K562 (cell line): ENCODE data around the gene PAFAH1B2. TPM values are rescaled to one million over a fixed set of nuclear protein-coding genes. Genes with fewer than 3 reads are reported as not detected.

Source experiments
- ATAC-seq: fragments of 200-7000 bp; cut with Tn5 transposase; 3 replicates; pipeline ENCODE4 v1.9.1; 2020; ENCODE audit warnings: moderate library complexity
- BruUV-seq: library from RNA; stranded (reverse); fragments of 400-500 nt; replicated peaks from 2 replicates; lab custom pipeline; 2021; lab: Mats Ljungman, UMichigan
- CTCF ChIA-PET: fragments of 300-600 bp; formaldehyde crosslinking; extraction: SDS; loops from one replicate; lab custom pipeline; 2021; ENCODE audit warnings: low intra/inter-chr PET ratio; lab: Yijun Ruan, JAX
- POLR2A ChIA-PET: fragments of 300-600, 350-650 bp; sonication (Branson Sonifier 250); formaldehyde crosslinking; extraction: SDS; loops from one replicate; lab custom pipeline; 2021; ENCODE audit warnings: antibody characterized with exemption, inconsistent platforms; lab: Yijun Ruan, JAX
- DNase-seq, 4 experiments: peaks; one replicate each; pipeline versions ENCODE4 v3.0.0 to v3.0.0-alpha.2; 2011 to 2018; ENCODE audit warnings: low spot score in 3 of 4, mixed read lengths in 3 of 4; ENCODE audit errors: extremely low read depth in 1 of 4
- FAIRE-seq: peaks from 2 replicates; lab custom pipeline; 2011; peaks lifted over from hg19 to GRCh38; lab: Jason Lieb, UNC
- H2AFZ ChIP-seq: 2 replicates; pipeline ENCODE4 v1.6.0; 2011; ENCODE audit warnings: low read depth, low read length, control low read depth, inconsistent platforms
- H3K27ac ChIP-seq: fragments of 200-600 bp; 3 replicates; pipeline ENCODE4 v1.8.0; 2011; ENCODE audit warnings: low read depth, mild to moderate bottlenecking, control low read depth, inconsistent platforms, low read length, moderate library complexity, mixed read lengths; ENCODE audit errors: extremely low read depth
- H3K27me3 ChIP-seq, 2 experiments: fragments of 300-600 bp in 1 of 2; 2 replicates in 1 of 2; 3 replicates in 1 of 2; pipeline versions ENCODE4 v1.6.0 to v1.8.0; 2011; ENCODE audit warnings: inconsistent platforms in 2 of 2, low read length in 2 of 2, mild to moderate bottlenecking in 1 of 2, mixed read lengths in 1 of 2, moderate library complexity in 1 of 2; ENCODE audit not compliant: control insufficient read depth in 2 of 2, insufficient read depth in 2 of 2
- H3K36me3 ChIP-seq: fragments of 300-600 bp; 3 replicates; pipeline ENCODE4 v1.8.0; 2011; ENCODE audit warnings: mild to moderate bottlenecking, low read length, inconsistent platforms; ENCODE audit not compliant: control insufficient read depth, insufficient read depth
- H3K4me1 ChIP-seq, 2 experiments: fragments of 200-600 bp in 1 of 2; replicated peaks in 1 of 2; 2 replicates in 1 of 2; 3 replicates in 1 of 2; pipeline versions ENCODE4 v1.5.1 to v1.8.0; 2011; ENCODE audit warnings: inconsistent platforms in 2 of 2, low read length in 2 of 2, mild to moderate bottlenecking in 1 of 2, mixed read lengths in 1 of 2, moderate library complexity in 1 of 2; ENCODE audit not compliant: control insufficient read depth in 2 of 2, insufficient read depth in 2 of 2
- H3K4me2 ChIP-seq: 2 replicates; pipeline ENCODE4 v1.6.1; 2011; ENCODE audit warnings: low read length, control low read depth, inconsistent platforms, mixed read lengths; ENCODE audit not compliant: insufficient read depth
- H3K4me3 ChIP-seq: fragments of 200-600 bp; sonication (generic), shearing (Covaris generic); 2 replicates; pipeline ENCODE4 v1.5.1; 2016; ENCODE audit warnings: control low read depth, inconsistent platforms
- H3K79me2 ChIP-seq: fragments of 200-600 bp; 3 replicates; pipeline ENCODE4 v1.8.0; 2011; ENCODE audit warnings: low read length, inconsistent platforms; ENCODE audit not compliant: control insufficient read depth, insufficient read depth
- H3K9ac ChIP-seq, 2 experiments: 2 replicates each; pipeline versions ENCODE4 v1.6.0 to v1.6.1; 2011; ENCODE audit warnings: low read depth in 2 of 2, low read length in 2 of 2, control low read depth in 1 of 2, inconsistent platforms in 1 of 2, mild to moderate bottlenecking in 1 of 2, mixed read lengths in 1 of 2; ENCODE audit not compliant: insufficient read depth in 1 of 2
- H3K9me1 ChIP-seq: one replicate; pipeline ENCODE4 v1.6.0; 2011; ENCODE audit warnings: inconsistent platforms, mild to moderate bottlenecking, low read length, moderate library complexity; ENCODE audit not compliant: control insufficient read depth, insufficient read depth
- H3K9me3 ChIP-seq: replicated peaks from 2 replicates; pipeline ENCODE4 v1.5.1; 2011; ENCODE audit warnings: low read depth, low read length, inconsistent platforms; ENCODE audit not compliant: control insufficient read depth, insufficient read depth
- H4K20me1 ChIP-seq: replicated peaks from 2 replicates; pipeline ENCODE4 v1.6.1; 2011; ENCODE audit warnings: low read length, inconsistent platforms, mixed read lengths; ENCODE audit not compliant: control insufficient read depth, insufficient read depth
- FOXP1 ChIP-seq: sonication (generic); formaldehyde crosslinking; IDR thresholded peaks from 2 replicates; pipeline ENCODE4 v1.8.0; 2022; ENCODE audit warnings: mild to moderate bottlenecking, missing genetic modification reagents
- GABPA ChIP-seq: fragments of 200-800 bp; sonication (Bioruptor generic); conservative IDR thresholded peaks from 2 replicates; pipeline ENCODE4 v1.6.1; 2016; ENCODE audit warnings: low read depth, missing genetic modification characterization, missing compliant biosample characterization
- GATAD2A ChIP-seq: fragments of 450-650 bp; IDR thresholded peaks from 2 replicates; pipeline ENCODE4 v1.6.1; 2017
- KAT2B ChIP-seq: IDR thresholded peaks from one replicate; pipeline ENCODE4 v1.6.1; 2012; ENCODE audit warnings: low read depth, mild to moderate bottlenecking, control low read depth, inconsistent platforms, low read length, moderate library complexity
- KAT7 ChIP-seq: sonication (generic); formaldehyde crosslinking; IDR thresholded peaks from 2 replicates; pipeline ENCODE4 v1.8.0; 2022; ENCODE audit warnings: missing genetic modification reagents, mild to moderate bottlenecking, borderline replicate concordance
- KDM1A ChIP-seq, 2 experiments: fragments of 450-650 bp; IDR thresholded peaks; 2 replicates each; pipeline ENCODE4 v1.6.1; 2016; ENCODE audit warnings: mild to moderate bottlenecking in 2 of 2
- SIRT6 ChIP-seq: IDR thresholded peaks from one replicate; pipeline ENCODE4 v1.6.1; 2012; ENCODE audit warnings: low read depth, mild to moderate bottlenecking, control low read depth, inconsistent platforms, low read length, moderate library complexity
- TCFL5 ChIP-seq: fragments of 250-450 bp; sonication (Bioruptor Pico); conservative IDR thresholded peaks from 2 replicates; pipeline ENCODE4 v1.6.1; 2021; ENCODE audit warnings: mild to moderate bottlenecking, moderate library complexity, matching md5 sums
- ZNF124 ChIP-seq: sonication (generic); formaldehyde crosslinking; IDR thresholded peaks from 2 replicates; pipeline ENCODE4 v1.8.1; 2022; ENCODE audit warnings: missing genetic modification reagents
- ZNF239 ChIP-seq: fragments of 250-450 bp; sonication (Bioruptor Pico); IDR thresholded peaks from 2 replicates; pipeline ENCODE4 v1.4.0; 2020; ENCODE audit warnings: mild to moderate bottlenecking
- WGBS: fragments of 100-300 bp; shearing (Covaris generic); methylation state at CpG from one replicate; pipeline ENCODE4 v1.1.6; 2016; ENCODE audit warnings: low coverage, mixed read lengths; ENCODE audit not compliant: insufficient coverage; ENCODE audit errors: missing lambda C conversion rate; 5-methylcytosine and 5-hydroxymethylcytosine counted together
- in situ Hi-C: fragments of 300-500 bp; cut with MboI; formaldehyde crosslinking; loops from 4 replicates; pipeline ENCODE4 v1.15.0; 2018; ENCODE audit warnings: inconsistent platforms, mixed read lengths
- intact Hi-C: fragments of 100-400 bp; cut with micrococcal nuclease; formaldehyde crosslinking; loops from 2 replicates; pipeline ENCODE4 v1.14.2; 2022
- polyA plus RNA-seq, 8 experiments: library from polyadenylated mRNA; depleted of rRNA in 4 of 8; stranded (reverse) in 5 of 8; unstranded in 3 of 8; fragments of >200 nt; fragmentation: Nextera tagmentation in 2 of 8; fragmentation: Illumina TruSeq in 1 of 8; extraction: Ambion mirVana in 2 of 8; extraction: Trizol in 1 of 8; gene quantifications; 2 replicates each; pipeline versions ENCODE4 v1.2.1 to v1.2.3, GENCODE V29; 2011 to 2014; ENCODE audit warnings: inconsistent platforms in 1 of 8, missing spikeins in 1 of 8
- total RNA-seq, 7 experiments: library from RNA; depleted of rRNA in 6 of 7; stranded (reverse); fragments of >200 nt in 6 of 7; fragmentation: Illumina TruSeq in 2 of 7; extraction: Trizol in 2 of 7; gene quantifications; 2 replicates each; pipeline versions ENCODE4 v1.2.1 to v1.2.3, GENCODE V29; 2011 to 2021; ENCODE audit warnings: low replicate concordance in 1 of 7
- TF ChIP-seq, protein P1 (sequence below): fragments of 450-650 bp; IDR thresholded peaks from 2 replicates; pipeline ENCODE4 v1.6.1; 2016; ENCODE audit warnings: low read depth, mild to moderate bottlenecking, moderate library complexity
- TF ChIP-seq, protein P2 (sequence below): fragments of 250-450 bp; sonication (Bioruptor Pico); IDR thresholded peaks from 2 replicates; pipeline ENCODE4 v1.4.0; 2020; ENCODE audit warnings: borderline replicate concordance

The PAFAH1B2 gene
- total and polyA plus RNA-seq, 9 of the 15 experiments (the other 6 are each of a cell fraction or from before 2014, with no cell fraction given) = 27.8 to 94.7 (median 64.9) TPM

DNA sequence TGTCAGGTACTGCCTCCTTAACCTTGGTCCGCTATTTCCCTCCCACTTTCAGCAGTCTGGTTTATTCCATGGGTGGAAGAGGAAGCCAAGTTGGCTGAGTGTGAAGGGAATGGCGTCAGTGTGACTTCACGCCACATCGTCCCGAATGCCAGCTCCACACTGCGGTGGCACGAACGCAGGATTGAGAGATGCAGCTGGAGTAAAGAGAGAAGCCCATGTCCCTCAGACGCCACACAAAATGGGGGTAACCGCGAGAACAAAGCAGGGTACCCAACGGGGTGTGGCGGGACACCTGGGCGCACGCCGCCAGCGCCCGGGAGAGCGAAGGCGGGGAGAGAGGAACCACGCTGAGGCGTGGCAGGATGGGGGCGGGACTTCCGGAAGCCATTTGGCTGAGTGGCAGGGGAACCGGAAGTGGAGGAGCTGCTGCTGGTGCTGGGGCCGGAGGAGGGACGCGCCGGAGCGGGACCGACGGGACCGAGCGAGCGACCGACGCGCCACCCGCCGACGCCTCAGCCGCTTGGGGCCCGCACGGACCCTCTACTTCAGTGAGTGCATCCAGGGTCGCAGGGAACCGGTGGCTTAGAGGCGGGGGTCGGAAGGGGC lies at the start of gene PAFAH1B2 (continued):
- TF ChIP-seq SIRT6 (no peak), GABPA (tag) (peak; percentile 99), ZNF124 (CRISPR knock-in tag) (no peak), KAT2B (no peak), KAT7 (CRISPR knock-in tag) (peak; percentile 80; the same call in 1 of the 2 replicates)

DNA sequence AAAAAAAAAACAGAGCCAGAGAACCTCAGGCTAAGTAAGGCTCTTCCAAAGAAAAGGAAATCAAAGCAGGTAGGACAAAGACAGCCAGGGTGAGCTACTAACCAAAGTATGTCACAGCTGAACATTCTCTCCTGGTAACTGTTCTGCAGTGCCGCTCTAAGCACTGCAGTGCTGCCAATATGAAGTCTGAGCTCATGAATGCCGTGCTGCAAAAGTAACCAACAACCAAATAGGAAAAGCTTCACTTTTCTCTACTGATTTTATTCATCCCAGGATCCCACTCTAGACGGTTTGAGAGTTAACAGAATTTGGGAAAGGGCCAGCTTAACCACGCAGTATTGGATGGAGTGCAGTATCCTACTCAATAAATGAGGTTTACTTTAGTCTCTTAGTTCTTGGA lies 49.3 kb upstream of the PAFAH1B2 start:
- FAIRE-seq = no peak
- H3K4me3 ChIP-seq = no peak overlapping the region
- TF ChIP-seq, protein P1, sequence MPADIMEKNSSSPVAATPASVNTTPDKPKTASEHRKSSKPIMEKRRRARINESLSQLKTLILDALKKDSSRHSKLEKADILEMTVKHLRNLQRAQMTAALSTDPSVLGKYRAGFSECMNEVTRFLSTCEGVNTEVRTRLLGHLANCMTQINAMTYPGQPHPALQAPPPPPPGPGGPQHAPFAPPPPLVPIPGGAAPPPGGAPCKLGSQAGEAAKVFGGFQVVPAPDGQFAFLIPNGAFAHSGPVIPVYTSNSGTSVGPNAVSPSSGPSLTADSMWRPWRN = no peak
- TF ChIP-seq, protein P2, sequence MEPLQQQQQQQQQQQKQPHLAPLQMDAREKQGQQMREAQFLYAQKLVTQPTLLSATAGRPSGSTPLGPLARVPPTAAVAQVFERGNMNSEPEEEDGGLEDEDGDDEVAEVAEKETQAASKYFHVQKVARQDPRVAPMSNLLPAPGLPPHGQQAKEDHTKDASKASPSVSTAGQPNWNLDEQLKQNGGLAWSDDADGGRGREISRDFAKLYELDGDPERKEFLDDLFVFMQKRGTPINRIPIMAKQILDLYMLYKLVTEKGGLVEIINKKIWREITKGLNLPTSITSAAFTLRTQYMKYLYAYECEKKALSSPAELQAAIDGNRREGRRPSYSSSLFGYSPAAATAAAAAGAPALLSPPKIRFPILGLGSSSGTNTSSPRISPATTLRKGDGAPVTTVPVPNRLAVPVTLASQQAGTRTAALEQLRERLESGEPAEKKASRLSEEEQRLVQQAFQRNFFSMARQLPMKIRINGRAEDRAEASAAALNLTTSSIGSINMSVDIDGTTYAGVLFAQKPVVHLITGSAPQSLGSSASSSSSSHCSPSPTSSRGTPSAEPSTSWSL (CRISPR knock-in tag) = no peak
- no peak for TF ChIP-seq TCFL5
- no peak for TF ChIP-seq FOXP1 (CRISPR knock-in tag)
- TF ChIP-seq ZNF239 (CRISPR knock-in tag) = no peak
- TF ChIP-seq KDM1A (IDR thresholded peaks at IDR 0.05) = no peak
- no peak for TF ChIP-seq GATAD2A
- TF ChIP-seq, all 486 proteins: peak for 0

More for the DNA sequence above, 49.3 kb upstream of the PAFAH1B2 start:
- Histone ChIP-seq H3K9ac (no peak overlapping the region), H3K27me3 (no peaks in the 10 kb centered on the region), H3K27ac (no peak overlapping the region), H3K4me1 (peaks cover 22 to 39% of the 10 kb centered on the region in 2 experiments), H3K4me2 (peak overlapping the region; percentile 28), H3K79me2 (peaks cover 82% of the 10 kb centered on the region), H4K20me1 (peaks cover 32% of the 10 kb centered on the region), H2AFZ (no peak overlapping the region), H3K9me3 (no peaks in the 10 kb centered on the region), H3K36me3 (peaks cover 4% of the 10 kb centered on the region; the same call in 2 of the 3 replicates), H3K9me1 (peaks cover 4% of the 10 kb centered on the region)
- ATAC-seq (no peak), DNase-seq (no peak)
- in situ Hi-C loops = no loop called here
- intact Hi-C loops = loop anchor here (5.0 kb wide), 3 partner anchors 82 to 197 kb away; no protein-coding TSS in a partner anchor
- BruUV-seq = no TSS peak
- 35% methylated on average over 4 of the region's 4 CpGs for WGBS
- ChIA-PET CTCF (no interaction called here), POLR2A (interaction anchor here (1.1 kb wide), 1 partner anchor 145 kb away, joined by 3 read pairs; no protein-coding TSS in a partner anchor)
